ENCODE measurements around the gene ZNF438. TPM values are rescaled to one million over a fixed set of nuclear protein-coding genes. Genes with fewer than 3 reads are reported as not detected.

The ZNF438 gene, protein sequence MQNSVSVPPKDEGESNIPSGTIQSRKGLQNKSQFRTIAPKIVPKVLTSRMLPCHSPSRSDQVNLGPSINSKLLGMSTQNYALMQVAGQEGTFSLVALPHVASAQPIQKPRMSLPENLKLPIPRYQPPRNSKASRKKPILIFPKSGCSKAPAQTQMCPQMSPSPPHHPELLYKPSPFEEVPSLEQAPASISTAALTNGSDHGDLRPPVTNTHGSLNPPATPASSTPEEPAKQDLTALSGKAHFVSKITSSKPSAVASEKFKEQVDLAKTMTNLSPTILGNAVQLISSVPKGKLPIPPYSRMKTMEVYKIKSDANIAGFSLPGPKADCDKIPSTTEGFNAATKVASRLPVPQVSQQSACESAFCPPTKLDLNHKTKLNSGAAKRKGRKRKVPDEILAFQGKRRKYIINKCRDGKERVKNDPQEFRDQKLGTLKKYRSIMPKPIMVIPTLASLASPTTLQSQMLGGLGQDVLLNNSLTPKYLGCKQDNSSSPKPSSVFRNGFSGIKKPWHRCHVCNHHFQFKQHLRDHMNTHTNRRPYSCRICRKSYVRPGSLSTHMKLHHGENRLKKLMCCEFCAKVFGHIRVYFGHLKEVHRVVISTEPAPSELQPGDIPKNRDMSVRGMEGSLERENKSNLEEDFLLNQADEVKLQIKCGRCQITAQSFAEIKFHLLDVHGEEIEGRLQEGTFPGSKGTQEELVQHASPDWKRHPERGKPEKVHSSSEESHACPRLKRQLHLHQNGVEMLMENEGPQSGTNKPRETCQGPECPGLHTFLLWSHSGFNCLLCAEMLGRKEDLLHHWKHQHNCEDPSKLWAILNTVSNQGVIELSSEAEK
- total RNA-seq, result 1 to 10 TPM; 2.9 to 9.3 (median 5.9) TPM

DNA sequence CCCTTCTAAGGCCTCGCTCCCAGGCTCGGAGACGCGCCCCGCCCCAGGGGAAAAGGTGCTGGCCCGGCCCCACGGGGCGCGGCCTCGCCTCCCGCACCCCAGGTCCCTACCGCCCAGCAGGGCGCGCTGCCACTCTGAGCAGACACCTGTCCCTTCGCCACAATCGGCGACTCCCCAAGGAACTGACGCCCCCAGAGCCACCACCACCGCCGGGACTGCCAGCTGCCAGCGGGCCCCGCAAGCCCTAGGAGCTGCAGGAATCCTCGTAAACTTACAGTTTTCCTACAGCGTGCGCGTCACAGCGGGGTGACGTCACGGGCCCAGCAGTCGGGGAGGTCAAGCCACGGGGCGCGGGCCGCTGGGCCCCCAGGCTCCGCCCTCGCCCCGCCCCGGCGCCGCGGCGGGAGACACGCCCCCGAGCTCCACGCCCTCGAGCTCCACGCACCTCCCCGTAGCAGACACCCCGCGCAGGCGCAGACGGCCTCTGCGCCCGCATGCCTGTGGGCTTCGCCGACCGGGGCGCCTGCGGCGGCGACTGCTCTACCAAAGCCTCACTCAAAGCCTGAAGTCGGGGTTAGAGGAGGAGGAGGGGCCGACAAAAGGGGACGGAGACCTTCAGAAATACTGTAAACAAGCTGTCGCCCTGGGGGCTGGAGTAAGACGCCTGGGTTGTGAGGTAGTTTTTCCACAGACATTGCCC, at the start of gene ZNF438:
Gene ZNF438, minus strand, starts transcription at position 308 of the 700 bp plus-strand sequence. CDS start 154,831 bp downstream, outside the sequence.
- Histone ChIP-seq H3K4me1 (peaks cover 13 to 59% (median 17%) of the 10 kb centered on the region in 3 donors), H3K9me3 (no peaks in the 10 kb centered on the region), H3K36me3 (no peaks in the 10 kb centered on the region), H3K27me3 (no peaks in the 10 kb centered on the region), H3K4me3 (peak within 1 kb of the TSS; percentile 42 to 85 (median 66)), H3K27ac (peak within 1 kb of the TSS; percentile 97 to 100 (median 98))
- TF ChIP-seq POLR2A (IDR thresholded peaks at IDR 0.05), result peak in 2 of 4 donors; percentile 60 to 87
- TF ChIP-seq, protein P1, sequence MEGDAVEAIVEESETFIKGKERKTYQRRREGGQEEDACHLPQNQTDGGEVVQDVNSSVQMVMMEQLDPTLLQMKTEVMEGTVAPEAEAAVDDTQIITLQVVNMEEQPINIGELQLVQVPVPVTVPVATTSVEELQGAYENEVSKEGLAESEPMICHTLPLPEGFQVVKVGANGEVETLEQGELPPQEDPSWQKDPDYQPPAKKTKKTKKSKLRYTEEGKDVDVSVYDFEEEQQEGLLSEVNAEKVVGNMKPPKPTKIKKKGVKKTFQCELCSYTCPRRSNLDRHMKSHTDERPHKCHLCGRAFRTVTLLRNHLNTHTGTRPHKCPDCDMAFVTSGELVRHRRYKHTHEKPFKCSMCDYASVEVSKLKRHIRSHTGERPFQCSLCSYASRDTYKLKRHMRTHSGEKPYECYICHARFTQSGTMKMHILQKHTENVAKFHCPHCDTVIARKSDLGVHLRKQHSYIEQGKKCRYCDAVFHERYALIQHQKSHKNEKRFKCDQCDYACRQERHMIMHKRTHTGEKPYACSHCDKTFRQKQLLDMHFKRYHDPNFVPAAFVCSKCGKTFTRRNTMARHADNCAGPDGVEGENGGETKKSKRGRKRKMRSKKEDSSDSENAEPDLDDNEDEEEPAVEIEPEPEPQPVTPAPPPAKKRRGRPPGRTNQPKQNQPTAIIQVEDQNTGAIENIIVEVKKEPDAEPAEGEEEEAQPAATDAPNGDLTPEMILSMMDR (IDR thresholded peaks at IDR 0.05), result peak; percentile 59 to 80 (median 68)
- intact Hi-C loops (cut with DNase I), result no loop called here
- 0% methylated on average over 12 of the region's 66 CpGs for WGBS, 2 donors
- peak; percentile 64 for DNase-seq

DNA sequence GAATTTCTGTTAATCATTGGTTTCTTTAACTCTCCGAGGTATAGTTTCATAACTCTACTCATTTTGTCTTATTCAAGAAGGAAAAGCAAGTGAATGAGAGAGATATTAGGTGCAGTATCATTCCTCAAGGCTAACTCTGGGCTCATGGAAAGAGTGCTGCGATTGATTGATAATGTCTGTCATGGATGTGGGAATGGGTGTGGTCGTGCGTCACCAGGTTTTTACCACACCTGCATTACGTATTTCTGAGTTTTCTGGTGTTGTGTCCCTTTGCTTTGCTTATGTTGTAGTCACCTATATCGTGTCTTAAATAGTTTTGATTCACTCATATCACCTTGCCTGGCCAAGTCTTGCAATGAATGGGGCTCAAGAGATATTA, 44.9 kb upstream of the ZNF438 start:
- DNase-seq, result no peak
- Histone ChIP-seq H3K36me3 (no peaks in the 10 kb centered on the region), H3K27me3 (no peaks in the 10 kb centered on the region), H3K4me1 (peaks cover 0 to 3% (median 0%) of the 10 kb centered on the region in 3 donors), H3K9me3 (no peaks in the 10 kb centered on the region), H3K4me3 (no peak overlapping the region), H3K27ac (no peak overlapping the region)
- TF ChIP-seq, protein P1 (IDR thresholded peaks at IDR 0.05), result no peak
- no peak for TF ChIP-seq POLR2A (IDR thresholded peaks at IDR 0.05)
- intact Hi-C loops (cut with DNase I), result no loop called here
- WGBS, 2 donors, result 72 to 74% methylated on average over 6 of the region's 6 CpGs

DNA sequence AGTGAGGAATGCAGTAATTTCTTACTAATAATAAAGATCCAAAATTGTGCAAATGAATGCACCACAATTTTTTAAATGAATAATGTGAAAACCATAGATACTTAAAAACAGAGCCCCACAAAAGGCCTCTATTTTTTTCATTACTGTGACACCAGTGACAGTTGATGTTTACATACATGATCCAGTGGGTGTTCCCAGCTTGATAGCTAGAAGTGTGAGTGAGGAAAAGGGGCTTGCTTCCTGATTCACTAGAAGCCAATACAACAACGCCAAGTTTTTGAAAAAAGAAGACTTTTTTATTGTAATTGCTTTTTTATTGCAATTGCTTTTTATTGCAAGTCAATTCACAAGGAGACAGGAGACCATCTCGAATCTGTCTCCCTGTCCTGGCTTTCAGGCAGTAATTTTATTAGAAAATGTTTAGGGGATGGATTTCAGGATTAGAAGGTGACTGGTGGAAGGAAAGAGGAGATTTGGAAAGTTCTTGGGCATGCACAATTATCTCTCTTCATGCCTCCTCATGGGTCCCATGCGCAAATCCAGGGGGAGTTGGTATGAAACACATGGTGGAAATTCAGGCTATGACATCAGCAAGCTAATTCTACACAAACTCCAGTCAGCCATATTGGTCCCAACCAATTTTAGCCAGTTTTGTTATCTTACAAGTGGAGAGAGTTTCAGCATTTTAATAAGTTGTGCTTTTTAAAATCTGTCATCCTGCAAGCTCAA, 44.4 kb upstream of the ZNF438 start:
- Histone ChIP-seq H3K9me3 (no peaks in the 10 kb centered on the region), H3K36me3 (no peaks in the 10 kb centered on the region), H3K4me1 (peaks cover 0 to 3% (median 0%) of the 10 kb centered on the region in 3 donors), H3K27me3 (no peaks in the 10 kb centered on the region), H3K27ac (no peak overlapping the region), H3K4me3 (no peak overlapping the region)
- WGBS, 2 donors, result 65 to 81% methylated on average over 3 of the region's 3 CpGs
- intact Hi-C loops (cut with DNase I), result no loop called here
- no peak for TF ChIP-seq POLR2A (IDR thresholded peaks at IDR 0.05)
- TF ChIP-seq, protein P1 (IDR thresholded peaks at IDR 0.05), result no peak
- no peak for DNase-seq

DNA sequence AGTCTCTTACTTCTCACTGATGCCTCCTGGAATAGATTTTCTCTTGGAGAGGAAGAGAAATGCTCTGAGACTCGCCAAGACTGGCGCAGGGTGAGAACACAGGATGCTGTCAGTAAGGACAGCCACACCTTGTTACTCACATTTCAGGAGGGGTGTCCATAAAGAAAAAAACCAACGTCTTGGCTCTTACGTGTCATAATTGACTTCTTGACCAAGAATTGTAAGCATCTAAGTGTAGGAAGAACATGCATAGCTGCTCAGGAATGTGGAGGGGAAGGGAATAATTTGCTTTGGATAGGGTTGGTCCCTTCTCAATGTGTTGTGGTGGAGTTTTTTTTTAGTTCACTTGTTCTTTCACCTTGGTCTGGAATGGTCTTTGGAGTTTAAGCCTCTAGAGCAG, 43.8 kb upstream of the ZNF438 start:
- intact Hi-C loops (cut with DNase I), result no loop called here

More for the DNA sequence above, 43.8 kb upstream of the ZNF438 start:
- H3K4me1 ChIP-seq, result peaks cover 0 to 3% (median 0%) of the 10 kb centered on the region in 3 donors
- H3K27me3 ChIP-seq, result no peaks in the 10 kb centered on the region
- no peak overlapping the region for H3K4me3 ChIP-seq
- no peak overlapping the region for H3K27ac ChIP-seq
- 13 to 42% methylated on average over 4 of the region's 4 CpGs for WGBS, 2 donors
- no peaks in the 10 kb centered on the region for H3K36me3 ChIP-seq
- DNase-seq, result no peak
- no peak for TF ChIP-seq POLR2A (IDR thresholded peaks at IDR 0.05)
- TF ChIP-seq, protein P1 (IDR thresholded peaks at IDR 0.05), result no peak
- no peaks in the 10 kb centered on the region for H3K9me3 ChIP-seq
